C4-2B (cell line): ENCODE results near the gene ADAMTS7.

ENCODE experiments used
- ZFX ChIP-seq: fragments of 450-650 bp; IDR thresholded peaks from 2 replicates; pipeline ENCODE4 v1.6.1; 2017
- TF ChIP-seq, protein P1 (sequence below): fragments of 450-650 bp; conservative IDR thresholded peaks from 2 replicates; pipeline ENCODE4 v1.5.1; 2017; ENCODE audit warnings: mild to moderate bottlenecking

DNA sequence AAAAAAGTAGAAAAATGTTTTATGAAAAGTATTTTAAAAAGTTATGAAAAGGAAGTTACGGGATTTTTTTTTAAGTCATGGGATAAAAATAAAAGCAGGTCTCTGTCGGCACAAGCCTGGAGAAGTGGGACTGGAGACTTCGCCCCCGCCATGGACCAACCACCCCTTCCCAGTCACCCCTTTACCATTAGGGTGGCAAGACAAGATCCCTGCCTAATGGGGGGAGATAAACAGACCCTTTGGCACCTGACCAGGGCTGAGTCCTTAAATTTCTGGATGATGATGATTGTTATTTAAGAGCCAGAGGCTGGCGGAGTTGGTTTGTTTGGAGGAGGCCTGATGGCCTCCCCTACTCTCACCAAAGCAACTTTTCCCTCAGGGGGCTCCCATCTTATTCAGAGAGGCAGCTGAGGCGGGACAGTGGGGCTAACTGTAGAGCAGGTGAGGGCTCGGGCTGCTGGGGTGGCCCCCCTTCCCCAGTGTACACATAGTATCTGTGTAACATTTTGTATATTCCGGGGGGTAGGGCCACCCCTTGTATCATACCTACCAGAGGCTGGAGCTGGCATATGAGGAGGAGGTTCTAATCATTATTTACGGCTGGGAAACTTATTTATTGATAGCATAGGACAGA lies 74.0 kb downstream of the ADAMTS7 start:
- TF ChIP-seq, protein P1, sequence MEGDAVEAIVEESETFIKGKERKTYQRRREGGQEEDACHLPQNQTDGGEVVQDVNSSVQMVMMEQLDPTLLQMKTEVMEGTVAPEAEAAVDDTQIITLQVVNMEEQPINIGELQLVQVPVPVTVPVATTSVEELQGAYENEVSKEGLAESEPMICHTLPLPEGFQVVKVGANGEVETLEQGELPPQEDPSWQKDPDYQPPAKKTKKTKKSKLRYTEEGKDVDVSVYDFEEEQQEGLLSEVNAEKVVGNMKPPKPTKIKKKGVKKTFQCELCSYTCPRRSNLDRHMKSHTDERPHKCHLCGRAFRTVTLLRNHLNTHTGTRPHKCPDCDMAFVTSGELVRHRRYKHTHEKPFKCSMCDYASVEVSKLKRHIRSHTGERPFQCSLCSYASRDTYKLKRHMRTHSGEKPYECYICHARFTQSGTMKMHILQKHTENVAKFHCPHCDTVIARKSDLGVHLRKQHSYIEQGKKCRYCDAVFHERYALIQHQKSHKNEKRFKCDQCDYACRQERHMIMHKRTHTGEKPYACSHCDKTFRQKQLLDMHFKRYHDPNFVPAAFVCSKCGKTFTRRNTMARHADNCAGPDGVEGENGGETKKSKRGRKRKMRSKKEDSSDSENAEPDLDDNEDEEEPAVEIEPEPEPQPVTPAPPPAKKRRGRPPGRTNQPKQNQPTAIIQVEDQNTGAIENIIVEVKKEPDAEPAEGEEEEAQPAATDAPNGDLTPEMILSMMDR: no peak
- TF ChIP-seq ZFX: no peak
